ENCODE data around the gene CAVIN1.

GRCh38 chr17:42386777-42387657 lies 36.0 kb downstream of the CAVIN1 start:
- TF ChIP-seq CTCF (IDR thresholded peaks at IDR 0.05) = no peak
- TF ChIP-seq POLR2AphosphoS5 (IDR thresholded peaks at IDR 0.05) = no peak
- no peak for TF ChIP-seq POLR2A (IDR thresholded peaks at IDR 0.05)
